Peyer's patch (tissue), 4 donors: Measurements from ENCODE around the gene ICAM5. TPM values are rescaled to one million over a fixed set of nuclear protein-coding genes. Genes with fewer than 3 reads are reported as not detected.

Source experiments
- DNase-seq, 3 donors: peaks; one replicate each; pipeline ENCODE4 v3.0.0-alpha.2; 2017 to 2019
- H3K27ac ChIP-seq, 4 donors: fragments of 200-600 bp; sonication (generic); one replicate each; pipeline ENCODE4 v1.5.1; 2016 to 2019
- H3K27me3 ChIP-seq, 2 donors: fragments of 200-600 bp; sonication (generic); one replicate each; pipeline ENCODE4 v1.5.1; 2019
- H3K36me3 ChIP-seq, 3 donors: fragments of 200-600 bp; sonication (generic); one replicate each; pipeline ENCODE4 v1.5.1; 2016 to 2019
- H3K4me1 ChIP-seq, 4 donors: fragments of 200-600 bp; sonication (generic); one replicate each; pipeline ENCODE4 v1.5.1; 2016 to 2019
- H3K4me3 ChIP-seq, 4 donors: fragments of 200-600 bp; sonication (generic); 1 replicate in 3 of 4; 2 replicates in 1 of 4; pipeline ENCODE4 v1.5.1; 2016 to 2019; ENCODE audit warnings: mild to moderate bottlenecking in 1 of 4
- H3K9me3 ChIP-seq, 4 donors: fragments of 200-600 bp; sonication (generic); one replicate each; pipeline ENCODE4 v1.5.1; 2016 to 2019; ENCODE audit warnings: mild to moderate bottlenecking in 1 of 4
- POLR2A ChIP-seq, 2 donors: fragments of 450-650 bp; IDR thresholded peaks; one replicate each; pipeline ENCODE4 v1.5.1; 2017; ENCODE audit warnings: antibody characterized with exemption in 2 of 2, mild to moderate bottlenecking in 2 of 2, moderate library complexity in 2 of 2
- total RNA-seq, 4 donors: library from RNA; depleted of rRNA; stranded (reverse); fragments of >200 nt; gene quantifications; one replicate each; pipeline ENCODE4 v1.1.0, GENCODE V29; 2016
- TF ChIP-seq, protein P1 (sequence below), 6 experiments: fragments of 450-650 bp in 4 of 6; fragments of 200-600 bp in 2 of 6; sonication (generic) in 1 of 6; IDR thresholded peaks; one replicate each; pipeline ENCODE4 v1.5.1; 2017 to 2019; ENCODE audit warnings: antibody characterized with exemption in 6 of 6, mild to moderate bottlenecking in 3 of 6, moderate library complexity in 1 of 6

The ICAM5 gene
- total RNA-seq, 4 donors from 2014 or later, result 0.27 TPM; not detected in 3

DNA sequence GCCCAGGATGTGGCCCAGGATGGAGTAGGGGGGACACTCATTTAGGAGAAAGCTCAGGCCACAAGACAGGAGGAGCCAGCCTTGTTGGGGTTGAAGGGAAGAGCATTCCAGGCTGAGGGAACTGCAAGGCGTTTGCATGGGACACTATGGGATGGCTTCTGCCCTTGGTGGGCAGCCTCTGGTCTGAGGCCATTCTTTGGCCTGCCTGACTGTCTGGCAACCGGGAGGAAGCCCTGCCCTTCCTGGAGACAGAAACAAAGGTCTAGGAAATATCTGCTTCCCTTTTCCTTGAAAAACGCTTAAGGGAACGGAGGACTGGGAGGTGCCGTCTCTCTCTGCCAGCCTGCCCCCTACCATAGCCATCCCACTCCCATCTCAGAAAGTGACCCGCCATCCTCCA lies 21.7 kb upstream of the ICAM5 start:
- Histone ChIP-seq H3K4me1 (peaks cover 0 to 15% (median 3%) of the 10 kb centered on the region in 4 donors), H3K27ac (peak overlapping the region in 2 of 4 donors; percentile 30 to 57)
- TF ChIP-seq, protein P1, sequence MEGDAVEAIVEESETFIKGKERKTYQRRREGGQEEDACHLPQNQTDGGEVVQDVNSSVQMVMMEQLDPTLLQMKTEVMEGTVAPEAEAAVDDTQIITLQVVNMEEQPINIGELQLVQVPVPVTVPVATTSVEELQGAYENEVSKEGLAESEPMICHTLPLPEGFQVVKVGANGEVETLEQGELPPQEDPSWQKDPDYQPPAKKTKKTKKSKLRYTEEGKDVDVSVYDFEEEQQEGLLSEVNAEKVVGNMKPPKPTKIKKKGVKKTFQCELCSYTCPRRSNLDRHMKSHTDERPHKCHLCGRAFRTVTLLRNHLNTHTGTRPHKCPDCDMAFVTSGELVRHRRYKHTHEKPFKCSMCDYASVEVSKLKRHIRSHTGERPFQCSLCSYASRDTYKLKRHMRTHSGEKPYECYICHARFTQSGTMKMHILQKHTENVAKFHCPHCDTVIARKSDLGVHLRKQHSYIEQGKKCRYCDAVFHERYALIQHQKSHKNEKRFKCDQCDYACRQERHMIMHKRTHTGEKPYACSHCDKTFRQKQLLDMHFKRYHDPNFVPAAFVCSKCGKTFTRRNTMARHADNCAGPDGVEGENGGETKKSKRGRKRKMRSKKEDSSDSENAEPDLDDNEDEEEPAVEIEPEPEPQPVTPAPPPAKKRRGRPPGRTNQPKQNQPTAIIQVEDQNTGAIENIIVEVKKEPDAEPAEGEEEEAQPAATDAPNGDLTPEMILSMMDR (IDR thresholded peaks at IDR 0.05), result no peak
- TF ChIP-seq POLR2A (IDR thresholded peaks at IDR 0.05), result no peak

DNA sequence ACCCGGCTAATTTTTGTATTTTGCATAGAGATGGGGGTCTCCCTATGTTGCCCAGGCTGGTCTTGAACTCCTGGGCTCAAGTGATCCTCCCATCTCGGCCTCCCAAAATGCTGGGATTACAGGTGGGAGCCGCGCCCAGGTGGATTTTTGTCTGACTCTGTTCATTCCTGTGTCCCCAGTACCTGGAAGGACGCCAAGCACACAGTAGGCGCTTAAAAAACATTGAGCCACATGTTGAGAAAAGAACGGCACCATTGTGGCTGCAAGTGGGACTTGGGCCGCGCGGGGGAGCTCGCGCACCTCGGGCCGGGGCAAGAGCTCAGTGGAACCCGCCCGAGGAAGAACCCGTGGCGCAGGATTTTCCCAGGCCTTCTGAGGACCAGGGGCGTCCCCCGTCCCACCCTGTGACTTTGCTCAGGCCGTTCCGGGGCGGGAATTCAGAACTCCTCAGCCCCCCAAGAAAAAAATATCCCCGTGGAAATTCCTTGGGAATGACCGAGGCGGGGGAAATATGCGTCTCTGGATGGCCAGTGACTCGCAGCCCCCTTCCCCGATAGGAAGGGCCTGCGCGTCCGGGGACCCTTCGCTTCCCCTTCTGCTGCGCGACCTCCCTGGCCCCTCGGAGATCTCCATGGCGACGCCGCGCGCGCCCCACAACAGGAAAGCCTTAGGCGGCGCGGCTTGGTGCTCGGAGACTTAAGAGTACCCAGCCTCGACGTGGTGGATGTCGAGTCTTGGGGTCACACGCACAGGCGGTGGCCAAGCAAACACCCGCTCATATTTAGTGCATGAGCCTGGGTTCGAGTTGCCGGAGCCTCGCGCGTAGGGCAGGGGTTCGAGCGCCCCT lies 20.2 kb upstream of the ICAM5 start:
- DNase-seq, result peak; percentile 87 to 95 (median 88)
- H3K36me3 ChIP-seq, result no peaks in the 10 kb centered on the region
- H3K4me1 ChIP-seq, result peaks cover 0 to 15% (median 3%) of the 10 kb centered on the region in 4 donors
- no peaks in the 10 kb centered on the region for H3K27me3 ChIP-seq
- peak overlapping the region; percentile 39 to 56 (median 54) for H3K4me3 ChIP-seq
- H3K27ac ChIP-seq, result peak overlapping the region; percentile 82 to 95 (median 88)
- no peak for TF ChIP-seq POLR2A (IDR thresholded peaks at IDR 0.05)
- TF ChIP-seq, protein P1 (IDR thresholded peaks at IDR 0.05), result peak; percentile 95 to 98 (median 97)
- no peaks in the 10 kb centered on the region for H3K9me3 ChIP-seq

More for the DNA sequence above, 21.7 kb upstream of the ICAM5 start:
- Histone ChIP-seq H3K36me3 (no peaks in the 10 kb centered on the region), H3K4me3 (no peak overlapping the region), H3K9me3 (no peaks in the 10 kb centered on the region), H3K27me3 (no peaks in the 10 kb centered on the region)
- DNase-seq, result no peak

DNA sequence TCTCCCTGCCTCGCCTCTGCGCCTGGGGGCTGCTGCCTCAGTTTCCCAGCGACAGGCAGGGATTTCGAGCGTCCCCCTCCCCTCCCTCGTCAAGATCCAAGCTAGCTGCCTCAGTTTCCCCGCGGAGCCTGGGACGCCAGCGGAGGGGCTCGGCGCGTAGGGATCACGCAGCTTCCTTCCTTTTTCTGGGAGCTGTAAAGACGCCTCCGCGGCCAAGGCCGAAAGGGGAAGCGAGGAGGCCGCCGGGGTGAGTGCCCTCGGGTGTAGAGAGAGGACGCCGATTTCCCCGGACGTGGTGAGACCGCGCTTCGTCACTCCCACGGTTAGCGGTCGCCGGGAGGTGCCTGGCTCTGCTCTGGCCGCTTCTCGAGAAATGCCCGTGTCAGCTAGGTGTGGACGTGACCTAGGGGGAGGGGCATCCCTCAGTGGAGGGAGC lies 19.6 kb upstream of the ICAM5 start:
- Histone ChIP-seq H3K27ac (peak overlapping the region; percentile 82 to 95 (median 88)), H3K4me3 (peak overlapping the region; percentile 39 to 56 (median 54)), H3K4me1 (peaks cover 0 to 15% (median 3%) of the 10 kb centered on the region in 4 donors), H3K27me3 (no peaks in the 10 kb centered on the region), H3K36me3 (no peaks in the 10 kb centered on the region), H3K9me3 (no peaks in the 10 kb centered on the region)
- peak; percentile 67 to 94 (median 91) for DNase-seq
- TF ChIP-seq, protein P1 (IDR thresholded peaks at IDR 0.05), result no peak
- TF ChIP-seq POLR2A (IDR thresholded peaks at IDR 0.05), result no peak

DNA sequence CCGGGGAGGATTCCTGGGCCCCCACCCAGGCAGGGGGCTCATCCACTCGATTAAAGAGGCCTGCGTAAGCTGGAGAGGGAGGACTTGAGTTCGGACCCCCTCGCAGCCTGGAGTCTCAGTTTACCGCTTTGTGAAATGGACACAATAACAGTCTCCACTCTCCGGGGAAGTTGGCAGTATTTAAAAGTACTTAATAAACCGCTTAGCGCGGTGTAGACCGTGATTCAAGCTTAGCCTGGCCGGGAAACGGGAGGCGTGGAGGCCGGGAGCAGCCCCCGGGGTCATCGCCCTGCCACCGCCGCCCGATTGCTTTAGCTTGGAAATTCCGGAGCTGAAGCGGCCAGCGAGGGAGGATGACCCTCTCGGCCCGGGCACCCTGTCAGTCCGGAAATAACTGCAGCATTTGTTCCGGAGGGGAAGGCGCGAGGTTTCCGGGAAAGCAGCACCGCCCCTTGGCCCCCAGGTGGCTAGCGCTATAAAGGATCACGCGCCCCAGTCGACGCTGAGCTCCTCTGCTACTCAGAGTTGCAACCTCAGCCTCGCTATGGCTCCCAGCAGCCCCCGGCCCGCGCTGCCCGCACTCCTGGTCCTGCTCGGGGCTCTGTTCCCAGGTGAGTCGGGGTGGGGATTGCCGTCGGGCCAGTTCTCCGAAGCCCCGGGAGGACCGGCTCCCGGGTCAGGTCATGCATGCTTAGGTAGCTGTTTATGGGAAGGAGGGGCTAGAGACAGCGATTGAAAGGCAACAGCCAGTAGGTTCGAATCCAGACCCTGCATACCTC lies 18.9 kb upstream of the ICAM5 start, which contains the start of gene ICAM1:
Gene ICAM1 (plus strand): TSS at position 505 of the 779 bp plus-strand sequence. CDS start 40 bp downstream, at position 545.
- Histone ChIP-seq H3K36me3 (no peaks in the 10 kb centered on the region), H3K27ac (peak within 1 kb of the TSS; percentile 82 to 95 (median 88)), H3K4me1 (peaks cover 0 to 15% (median 3%) of the 10 kb centered on the region in 4 donors), H3K9me3 (no peaks in the 10 kb centered on the region), H3K27me3 (no peaks in the 10 kb centered on the region), H3K4me3 (peak within 1 kb of the TSS; percentile 39 to 56 (median 54))
- peak; percentile 75 to 94 (median 86) for DNase-seq
- peak; percentile 42 to 62 for TF ChIP-seq POLR2A (IDR thresholded peaks at IDR 0.05)
- TF ChIP-seq, protein P1 (IDR thresholded peaks at IDR 0.05), result peak in 5 of 6 experiments; percentile 18 to 35 (median 28)

DNA sequence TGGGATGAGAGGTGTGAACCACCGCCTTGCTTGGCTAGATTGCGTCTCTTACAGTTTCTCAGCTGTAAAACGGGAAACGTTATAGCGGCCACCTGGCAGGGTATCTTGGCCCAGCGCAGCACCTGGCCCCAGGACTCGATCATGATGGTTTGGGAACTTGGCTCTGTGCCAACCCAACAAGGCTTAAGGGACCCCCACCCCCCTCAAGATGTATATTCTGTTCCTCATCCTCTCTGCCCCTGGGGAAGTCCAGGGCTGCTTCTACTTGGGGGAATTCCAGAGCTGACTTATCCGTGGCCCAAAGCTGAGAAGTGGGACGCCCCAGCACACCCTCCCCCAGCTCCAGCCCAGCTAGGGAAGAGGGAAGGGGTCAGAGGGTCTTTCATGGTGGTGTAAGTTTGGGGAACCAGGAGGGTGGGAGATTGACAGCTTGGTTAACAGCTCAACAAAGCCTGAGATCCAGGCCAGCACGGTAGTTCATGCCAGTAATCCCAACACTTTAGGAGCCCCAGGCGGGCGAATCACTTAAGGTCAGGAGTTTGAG lies 18.1 kb upstream of the ICAM5 start:
- Histone ChIP-seq H3K27ac (peak overlapping the region; percentile 82 to 95 (median 88)), H3K9me3 (no peaks in the 10 kb centered on the region), H3K4me1 (peaks cover 0 to 15% (median 3%) of the 10 kb centered on the region in 4 donors), H3K27me3 (no peaks in the 10 kb centered on the region), H3K4me3 (peak overlapping the region; percentile 39 to 56 (median 54)), H3K36me3 (no peaks in the 10 kb centered on the region)
- DNase-seq, result peak in 2 of 3 donors; percentile 74 to 75
- TF ChIP-seq, protein P1 (IDR thresholded peaks at IDR 0.05), result no peak
- no peak for TF ChIP-seq POLR2A (IDR thresholded peaks at IDR 0.05)
